ENCODE data around the gene GUCA2A.

- TF ChIP-seq YY1 (IDR thresholded peaks at IDR 0.05; ENCODE audit: low read depth): no peak
- TF ChIP-seq USF1 (IDR thresholded peaks at IDR 0.05; ENCODE audit: borderline replicate concordance, low read depth): no peak
- no peak for TF ChIP-seq USF2 (IDR thresholded peaks at IDR 0.05; ENCODE audit: borderline replicate concordance, low read depth, low read length)
- TF ChIP-seq JUND (IDR thresholded peaks at IDR 0.05): no peak
- TF ChIP-seq POLR2AphosphoS5 (IDR thresholded peaks at IDR 0.05; ENCODE audit: low read depth, low read length): no peak
These were observed 42.1 kb downstream of the GUCA2A start for GRCh38 chr1:42122408-42122807.
